Astrocyte (in vitro differentiated cells and primary cell): ENCODE data around the gene MAP3K4. TPM values are rescaled to one million over a fixed set of nuclear protein-coding genes. Genes with fewer than 3 reads are reported as not detected.

Experiments
- DNase-seq: peaks from one replicate; pipeline ENCODE4 v3.0.0-alpha.2; 2010; ENCODE audit warnings: low read depth
- FAIRE-seq: peaks from 2 replicates; lab custom pipeline; 2011; peaks lifted over from hg19 to GRCh38; lab: Jason Lieb, UNC
- H2AFZ ChIP-seq: 2 replicates; pipeline ENCODE4 v1.6.0; 2012; ENCODE audit warnings: low read depth, low read length, inconsistent platforms
- H3K27ac ChIP-seq: 2 replicates; pipeline ENCODE4 v1.5.1; 2011; ENCODE audit warnings: low read depth, low read length, inconsistent platforms
- H3K27me3 ChIP-seq: 2 replicates; pipeline ENCODE4 v1.6.0; 2011; ENCODE audit warnings: low read length, inconsistent platforms; ENCODE audit not compliant: insufficient read depth
- H3K36me3 ChIP-seq: 2 replicates; pipeline ENCODE4 v1.5.1; 2011; ENCODE audit warnings: low read length, inconsistent platforms; ENCODE audit not compliant: insufficient read depth
- H3K4me1 ChIP-seq: 2 replicates; pipeline ENCODE4 v1.5.1; 2011; ENCODE audit warnings: low read length, inconsistent platforms; ENCODE audit not compliant: insufficient read depth
- H3K4me2 ChIP-seq: 2 replicates; pipeline ENCODE4 v1.6.0; 2012; ENCODE audit warnings: low read length, inconsistent platforms
- H3K4me3 ChIP-seq: 2 replicates; pipeline ENCODE4 v1.5.1; 2011; ENCODE audit warnings: low read depth, mild to moderate bottlenecking, low read length, inconsistent platforms; ENCODE audit not compliant: insufficient read depth
- H3K79me2 ChIP-seq: 2 replicates; pipeline ENCODE4 v1.6.0; 2012; ENCODE audit warnings: mild to moderate bottlenecking, low read length, inconsistent platforms; ENCODE audit not compliant: insufficient read depth
- H3K9ac ChIP-seq: 2 replicates; pipeline ENCODE4 v1.6.0; 2012; ENCODE audit warnings: mild to moderate bottlenecking, low read length, inconsistent platforms
- H3K9me3 ChIP-seq: 2 replicates; pipeline ENCODE4 v1.5.1; 2012; ENCODE audit warnings: low read depth, mild to moderate bottlenecking, low read length, inconsistent platforms; ENCODE audit not compliant: insufficient read depth
- H4K20me1 ChIP-seq: 2 replicates; pipeline ENCODE4 v1.6.0; 2012; ENCODE audit warnings: low read length, inconsistent platforms; ENCODE audit not compliant: insufficient read depth
- H3K27ac Mint-ChIP-seq: one replicate; pipeline ENCODE4 v1.8.0; 2021; ENCODE audit warnings: mild to moderate bottlenecking, mixed read lengths; ENCODE audit not compliant: unreplicated experiment
- H3K27me3 Mint-ChIP-seq: one replicate; pipeline ENCODE4 v1.8.0; 2021; ENCODE audit warnings: low read depth, mixed read lengths; ENCODE audit not compliant: unreplicated experiment
- H3K36me3 Mint-ChIP-seq: one replicate; pipeline ENCODE4 v1.8.0; 2021; ENCODE audit warnings: low read depth, mixed read lengths; ENCODE audit not compliant: unreplicated experiment
- H3K4me1 Mint-ChIP-seq: one replicate; pipeline ENCODE4 v1.8.0; 2021; ENCODE audit warnings: low read depth, mixed read lengths; ENCODE audit not compliant: unreplicated experiment
- H3K4me3 Mint-ChIP-seq: one replicate; pipeline ENCODE4 v1.8.0; 2021; ENCODE audit warnings: mild to moderate bottlenecking, moderate library complexity, mixed read lengths; ENCODE audit not compliant: unreplicated experiment
- H3K9me3 Mint-ChIP-seq: one replicate; pipeline ENCODE4 v1.8.0; 2021; ENCODE audit warnings: mild to moderate bottlenecking, mixed read lengths; ENCODE audit not compliant: unreplicated experiment
- CTCF ChIP-seq: IDR thresholded peaks from 2 replicates; pipeline ENCODE4 v1.5.1; 2011; ENCODE audit warnings: low read depth, mild to moderate bottlenecking, inconsistent platforms, low read length, moderate library complexity; ENCODE audit not compliant: insufficient read depth
- EZH2 ChIP-seq: IDR thresholded peaks from 2 replicates; pipeline ENCODE4 v1.6.1; 2012; ENCODE audit warnings: mild to moderate bottlenecking, low read length, inconsistent platforms; ENCODE audit not compliant: insufficient read depth
- total RNA-seq: library from RNA; stranded (reverse); gene quantifications from 2 replicates; pipeline ENCODE4 v1.2.1, GENCODE V29; 2021

MAP3K4 gene
- total RNA-seq, 1 donor from 2014 or later = 22.1 TPM

GRCh38 chr6:161088676-161089328, 97.2 kb downstream of the MAP3K4 start:
- peak; percentile 23 for FAIRE-seq
- H3K36me3 Mint-ChIP-seq = peaks cover 12% of the 10 kb centered on the region

GRCh38 chr6:161091151-161091550, 99.6 kb downstream of the MAP3K4 start:
- H3K4me3 ChIP-seq = no peak overlapping the region
- DNase-seq = peak; percentile 92
- H3K27ac ChIP-seq = no peak overlapping the region
- Mint-ChIP-seq H3K36me3 (peaks cover 4% of the 10 kb centered on the region), H3K4me3 (no peak overlapping the region), H3K27me3 (no peaks in the 10 kb centered on the region), H3K9me3 (no peaks in the 10 kb centered on the region), H3K4me1 (peaks cover 5% of the 10 kb centered on the region), H3K27ac (no peak overlapping the region)
- H3K79me2 ChIP-seq = no peaks in the 10 kb centered on the region
- TF ChIP-seq CTCF (no peak), EZH2 (no peak)
- no peak overlapping the region for H3K9ac ChIP-seq
- no peaks in the 10 kb centered on the region for H4K20me1 ChIP-seq
- H3K36me3 ChIP-seq = peaks cover 16% of the 10 kb centered on the region
- peaks cover 8% of the 10 kb centered on the region for H3K4me1 ChIP-seq
- no peak overlapping the region for H3K4me2 ChIP-seq
- H2AFZ ChIP-seq = no peak overlapping the region
- FAIRE-seq = no peak
- no peaks in the 10 kb centered on the region for H3K27me3 ChIP-seq
- H3K9me3 ChIP-seq = no peaks in the 10 kb centered on the region

More at GRCh38 chr6:161088676-161089328, 97.2 kb downstream of the MAP3K4 start:
- Histone ChIP-seq H4K20me1 (no peaks in the 10 kb centered on the region), H3K36me3 (peaks cover 24% of the 10 kb centered on the region), H3K9me3 (no peaks in the 10 kb centered on the region), H2AFZ (no peak overlapping the region), H3K27ac (no peak overlapping the region), H3K4me3 (no peak overlapping the region), H3K79me2 (no peaks in the 10 kb centered on the region), H3K4me1 (peaks cover 4% of the 10 kb centered on the region), H3K4me2 (no peak overlapping the region), H3K27me3 (no peaks in the 10 kb centered on the region), H3K9ac (no peak overlapping the region)
- H3K27ac Mint-ChIP-seq = no peak overlapping the region
- H3K9me3 Mint-ChIP-seq = no peaks in the 10 kb centered on the region
- no peaks in the 10 kb centered on the region for H3K27me3 Mint-ChIP-seq
- no peak for TF ChIP-seq CTCF
- no peak for TF ChIP-seq EZH2
- no peak overlapping the region for H3K4me3 Mint-ChIP-seq
- peak; percentile 30 for DNase-seq
- H3K4me1 Mint-ChIP-seq = peaks cover 3% of the 10 kb centered on the region
